ENCODE data around the gene GABRG3.

- TF ChIP-seq, protein P1, sequence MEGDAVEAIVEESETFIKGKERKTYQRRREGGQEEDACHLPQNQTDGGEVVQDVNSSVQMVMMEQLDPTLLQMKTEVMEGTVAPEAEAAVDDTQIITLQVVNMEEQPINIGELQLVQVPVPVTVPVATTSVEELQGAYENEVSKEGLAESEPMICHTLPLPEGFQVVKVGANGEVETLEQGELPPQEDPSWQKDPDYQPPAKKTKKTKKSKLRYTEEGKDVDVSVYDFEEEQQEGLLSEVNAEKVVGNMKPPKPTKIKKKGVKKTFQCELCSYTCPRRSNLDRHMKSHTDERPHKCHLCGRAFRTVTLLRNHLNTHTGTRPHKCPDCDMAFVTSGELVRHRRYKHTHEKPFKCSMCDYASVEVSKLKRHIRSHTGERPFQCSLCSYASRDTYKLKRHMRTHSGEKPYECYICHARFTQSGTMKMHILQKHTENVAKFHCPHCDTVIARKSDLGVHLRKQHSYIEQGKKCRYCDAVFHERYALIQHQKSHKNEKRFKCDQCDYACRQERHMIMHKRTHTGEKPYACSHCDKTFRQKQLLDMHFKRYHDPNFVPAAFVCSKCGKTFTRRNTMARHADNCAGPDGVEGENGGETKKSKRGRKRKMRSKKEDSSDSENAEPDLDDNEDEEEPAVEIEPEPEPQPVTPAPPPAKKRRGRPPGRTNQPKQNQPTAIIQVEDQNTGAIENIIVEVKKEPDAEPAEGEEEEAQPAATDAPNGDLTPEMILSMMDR (IDR thresholded peaks at IDR 0.05; ENCODE audit: insufficient read depth, low read depth, low read length): no peak
- TF ChIP-seq EZH2 (IDR thresholded peaks at IDR 0.05; ENCODE audit: insufficient read depth, low read length): no peak
Observed at GRCh38 chr15:27457766-27458165, 486.8 kb downstream of the GABRG3 start.

Measured in astrocyte (in vitro differentiated cells and primary cell).